ENCODE results near the gene HSPA1L.
A peak's percentile ranks its signal among the peaks of the same experiment; 100 is the strongest.

HSPA1L gene

GRCh38 chr6:31779908-31780307 lies 35.2 kb downstream of the HSPA1L start:
- H3K27ac ChIP-seq: no peak overlapping the region
- TF ChIP-seq ZFX (IDR thresholded peaks at IDR 0.05) (no peak), CTCF (conservative IDR thresholded peaks at IDR 0.05) (no peak)

GRCh38 chr6:31778999-31779885 lies 35.8 kb downstream of the HSPA1L start:
- no peak overlapping the region for H3K27ac ChIP-seq
- no peak for TF ChIP-seq CTCF (conservative IDR thresholded peaks at IDR 0.05)
- TF ChIP-seq ZFX (IDR thresholded peaks at IDR 0.05): no peak

GRCh38 chr6:31778193-31778592 lies 36.9 kb downstream of the HSPA1L start:
- TF ChIP-seq CTCF (conservative IDR thresholded peaks at IDR 0.05) (no peak), ZFX (IDR thresholded peaks at IDR 0.05) (no peak)
- H3K27ac ChIP-seq: no peak overlapping the region

GRCh38 chr6:31777667-31778050 lies 37.4 kb downstream of the HSPA1L start:
- peak overlapping the region; percentile 44; the same call in 1 of the 2 replicates for H3K27ac ChIP-seq

GRCh38 chr6:31776989-31777666 lies 38.0 kb downstream of the HSPA1L start, which contains the start of gene VWA7:
Gene VWA7 (minus strand): TSS chr6:31777328. CDS start chr6:31776779, 549 bp downstream.
- no peak for TF ChIP-seq ZFX (IDR thresholded peaks at IDR 0.05)
- no peak for TF ChIP-seq CTCF (conservative IDR thresholded peaks at IDR 0.05)
- peak within 1 kb of the TSS; percentile 44 for H3K27ac ChIP-seq

More at GRCh38 chr6:31777667-31778050, 37.4 kb downstream of the HSPA1L start:
- no peak for TF ChIP-seq CTCF (conservative IDR thresholded peaks at IDR 0.05)
- no peak for TF ChIP-seq ZFX (IDR thresholded peaks at IDR 0.05)

- H3K27ac ChIP-seq: peak overlapping the region; percentile 44
These were observed 38.5 kb downstream of the HSPA1L start for GRCh38 chr6:31776485-31776988.

More at GRCh38 chr6:31776485-31776988, 38.5 kb downstream of the HSPA1L start:
- TF ChIP-seq CTCF (conservative IDR thresholded peaks at IDR 0.05) (no peak), ZFX (IDR thresholded peaks at IDR 0.05) (no peak)
